ENCODE results near the gene ASNSD1.

DNA sequence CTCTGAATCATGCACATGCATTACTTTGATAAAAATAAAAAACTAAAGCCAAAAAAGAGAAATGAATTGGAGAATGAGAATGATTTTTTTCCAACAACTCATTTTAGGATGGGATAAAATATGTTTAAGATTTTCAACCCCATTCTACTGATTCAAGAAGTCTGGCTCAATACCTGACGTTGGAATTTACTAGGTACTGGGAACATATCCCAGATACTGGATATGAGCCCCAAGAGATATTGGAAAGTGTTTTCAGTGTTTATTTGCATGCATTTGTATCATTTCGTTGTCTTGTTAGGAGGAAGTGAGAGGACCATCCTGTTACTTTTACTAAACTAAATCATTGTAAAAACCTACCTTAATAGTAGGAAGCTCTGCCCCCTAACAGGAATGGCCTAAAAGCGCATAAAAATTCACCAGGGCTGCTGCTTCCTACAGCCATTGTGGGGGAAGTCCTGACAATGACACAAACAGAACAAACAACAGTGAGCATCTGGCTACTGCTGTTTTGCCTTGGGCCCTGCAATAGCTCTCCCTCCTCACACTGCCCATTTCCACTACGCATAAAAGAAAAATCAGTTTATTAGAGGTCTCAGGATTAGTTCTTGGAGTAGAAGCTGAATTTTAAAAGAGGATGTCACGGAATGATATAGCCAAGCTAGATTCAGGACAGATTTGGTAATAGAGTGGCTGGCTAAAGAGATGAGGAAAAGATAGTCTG lies 48.4 kb downstream of the ASNSD1 start:
- TF ChIP-seq CTCF (conservative IDR thresholded peaks at IDR 0.05) (no peak), EZH2 (IDR thresholded peaks at IDR 0.05; ENCODE audit: low read depth) (no peak)

Measured in PC-9 (cell line).